IPS-20b (cell line): ENCODE data around the gene FAM222A.

ENCODE experiments used
- H3K27ac ChIP-seq: one replicate; pipeline ENCODE4 v1.5.1; 2013; ENCODE audit warnings: low read length
- H3K27me3 ChIP-seq: 2 replicates; pipeline ENCODE4 v1.6.1; 2013; ENCODE audit warnings: mild to moderate bottlenecking, low read length, inconsistent platforms; ENCODE audit not compliant: insufficient read depth
- H3K36me3 ChIP-seq: 2 replicates; pipeline ENCODE4 v1.6.1; 2013; ENCODE audit warnings: low read depth, mild to moderate bottlenecking, inconsistent platforms, low read length, moderate library complexity; ENCODE audit not compliant: insufficient read depth
- H3K4me1 ChIP-seq: 2 replicates; pipeline ENCODE4 v1.6.1; 2013; ENCODE audit warnings: mild to moderate bottlenecking, control low read depth, inconsistent platforms, low read length, moderate library complexity; ENCODE audit not compliant: insufficient read depth
- H3K4me3 ChIP-seq: 2 replicates; pipeline ENCODE4 v1.5.1; 2013; ENCODE audit warnings: mild to moderate bottlenecking, low read length, inconsistent platforms
- H3K9ac ChIP-seq: 2 replicates; pipeline ENCODE4 v1.6.1; 2013; ENCODE audit warnings: low read depth, mild to moderate bottlenecking, inconsistent platforms, low read length, moderate library complexity
- H3K9me3 ChIP-seq: 2 replicates; pipeline ENCODE4 v1.6.1; 2013; ENCODE audit warnings: mild to moderate bottlenecking, low read depth, low read length, inconsistent platforms; ENCODE audit not compliant: insufficient read depth

Gene FAM222A

DNA sequence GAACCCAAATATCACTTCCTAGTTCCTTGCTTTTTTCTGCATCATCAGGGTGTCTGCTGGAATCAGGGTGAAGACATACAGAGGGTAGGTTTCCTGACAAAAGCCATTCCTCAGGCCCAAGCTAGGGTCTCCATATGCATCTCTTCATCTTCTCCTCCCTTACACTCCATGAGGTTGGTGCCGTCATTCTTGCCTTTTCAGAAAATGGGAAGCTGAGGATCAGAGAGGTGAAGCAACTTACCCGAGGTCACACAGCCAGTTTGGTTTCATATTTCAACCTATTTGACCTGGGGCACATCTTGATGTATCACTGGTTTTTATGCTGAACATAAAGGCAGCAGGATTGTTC lies 7.3 kb upstream of the FAM222A start:
- H3K27me3 ChIP-seq: peaks cover 11% of the 10 kb centered on the region
- no peaks in the 10 kb centered on the region for H3K36me3 ChIP-seq
- H3K9ac ChIP-seq: no peak overlapping the region
- no peaks in the 10 kb centered on the region for H3K9me3 ChIP-seq
- no peak overlapping the region for H3K4me3 ChIP-seq
- H3K27ac ChIP-seq: no peak overlapping the region
- H3K4me1 ChIP-seq: no peaks in the 10 kb centered on the region

DNA sequence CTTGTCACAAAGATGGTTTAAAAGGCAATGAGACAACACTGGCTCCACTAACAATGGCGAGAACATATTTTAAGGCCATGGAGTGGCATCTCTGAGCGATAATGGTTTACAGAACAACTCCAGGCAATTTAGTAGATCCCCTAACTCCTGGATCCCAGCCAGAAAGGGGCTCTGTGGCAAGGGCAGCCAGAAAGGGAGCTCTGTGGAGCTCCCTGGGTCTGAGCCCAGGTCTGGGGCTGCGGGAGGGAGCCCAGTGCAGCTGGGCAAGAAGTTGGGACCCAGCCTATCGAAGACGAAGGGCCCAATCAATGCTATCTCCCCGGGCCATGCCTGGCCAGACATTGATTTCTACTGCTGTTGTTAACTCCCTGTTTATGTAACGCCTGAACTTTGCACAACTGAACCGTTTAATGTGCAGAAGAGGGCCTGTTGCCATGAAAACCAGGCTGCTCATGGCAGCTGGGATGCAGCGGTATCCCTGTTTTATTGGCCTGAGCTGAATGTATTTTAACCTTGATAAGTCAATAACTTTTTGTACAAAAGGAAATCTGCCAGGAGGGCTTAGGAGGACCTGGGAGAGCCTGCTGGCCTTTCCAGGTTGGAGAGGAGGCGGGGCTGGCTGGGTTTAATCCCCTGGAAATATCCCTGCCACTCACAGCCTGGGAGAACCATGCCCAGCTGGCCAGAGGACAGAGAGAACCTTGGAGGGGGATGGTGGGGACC lies 6.7 kb upstream of the FAM222A start:
- no peaks in the 10 kb centered on the region for H3K36me3 ChIP-seq
- no peak overlapping the region for H3K4me3 ChIP-seq
- H3K9ac ChIP-seq: no peak overlapping the region
- H3K27ac ChIP-seq: no peak overlapping the region
- no peaks in the 10 kb centered on the region for H3K9me3 ChIP-seq
- H3K27me3 ChIP-seq: peaks cover 17% of the 10 kb centered on the region
- no peaks in the 10 kb centered on the region for H3K4me1 ChIP-seq

DNA sequence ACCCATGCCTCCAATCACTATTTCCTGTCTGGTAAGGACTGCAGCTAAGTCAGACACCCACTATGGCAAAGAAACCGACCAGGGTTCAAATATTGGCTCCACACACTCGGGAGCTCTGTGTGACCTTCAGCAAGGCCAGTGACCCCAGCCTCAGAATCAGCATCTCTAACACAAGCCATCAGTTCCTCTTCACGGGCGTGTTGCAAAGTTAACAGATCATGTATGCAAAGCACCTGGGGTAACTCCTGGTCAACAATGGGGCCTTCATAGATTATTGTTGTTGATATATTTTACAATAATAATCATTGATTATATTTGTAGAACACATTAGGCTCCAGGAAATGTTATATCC lies 6.2 kb upstream of the FAM222A start:
- Histone ChIP-seq H3K4me3 (no peak overlapping the region), H3K9me3 (no peaks in the 10 kb centered on the region), H3K36me3 (no peaks in the 10 kb centered on the region), H3K27ac (no peak overlapping the region), H3K9ac (no peak overlapping the region), H3K4me1 (no peaks in the 10 kb centered on the region), H3K27me3 (peaks cover 22% of the 10 kb centered on the region)

DNA sequence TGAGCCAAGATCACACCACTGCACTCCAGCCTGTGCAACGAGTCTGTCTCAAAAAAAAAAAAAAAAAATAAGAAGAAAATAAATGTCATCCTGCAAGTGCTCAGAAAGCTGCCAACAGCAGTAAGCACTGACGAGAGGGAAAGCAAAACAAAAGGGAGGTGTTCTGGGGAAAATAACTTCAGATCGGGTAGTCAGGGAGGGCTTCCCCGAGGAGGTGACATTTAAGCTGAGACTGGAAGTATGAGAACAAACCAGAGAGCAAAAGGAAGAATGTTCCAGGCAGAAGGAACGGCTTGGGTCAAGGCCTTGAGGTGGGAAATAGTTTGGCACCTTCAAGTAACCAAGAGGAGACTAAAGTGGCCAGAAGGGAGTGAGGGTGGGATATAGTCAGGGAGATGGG lies 4.7 kb upstream of the FAM222A start:
- no peaks in the 10 kb centered on the region for H3K4me1 ChIP-seq
- no peaks in the 10 kb centered on the region for H3K9me3 ChIP-seq
- H3K27ac ChIP-seq: no peak overlapping the region
- H3K36me3 ChIP-seq: no peaks in the 10 kb centered on the region
- no peak overlapping the region for H3K9ac ChIP-seq
- peaks cover 30% of the 10 kb centered on the region for H3K27me3 ChIP-seq
- no peak overlapping the region for H3K4me3 ChIP-seq

DNA sequence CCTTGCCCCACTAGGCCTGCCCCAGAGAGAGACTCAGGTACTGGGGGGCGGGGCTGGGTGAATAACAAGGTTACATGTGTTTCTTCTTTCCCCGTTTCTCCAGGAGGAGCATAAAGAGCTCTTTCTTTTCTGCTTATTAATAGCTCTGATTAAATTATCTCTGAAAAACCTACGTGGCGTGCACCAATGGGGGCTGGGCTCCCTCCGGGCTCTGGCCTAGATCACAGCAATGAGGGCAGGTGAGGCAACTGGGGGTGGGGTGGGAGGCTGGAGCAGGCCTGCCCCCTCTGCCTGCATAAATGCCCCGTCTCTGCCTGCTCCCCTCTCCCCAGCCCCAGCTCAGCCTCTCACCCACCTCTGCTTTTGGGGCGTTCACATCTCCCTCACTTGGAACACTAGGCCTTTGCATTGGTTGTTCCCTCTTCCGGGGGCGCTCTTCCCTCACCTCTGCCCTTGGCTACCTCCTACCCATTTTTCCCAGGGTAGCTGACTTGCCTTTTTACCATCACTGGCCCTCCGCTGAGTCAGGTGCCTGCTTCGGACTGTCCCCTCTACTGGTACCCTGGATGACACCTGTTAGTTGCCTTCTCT lies 4.1 kb upstream of the FAM222A start:
- Histone ChIP-seq H3K9ac (no peak overlapping the region), H3K4me1 (no peaks in the 10 kb centered on the region), H3K4me3 (no peak overlapping the region), H3K27ac (no peak overlapping the region), H3K27me3 (peaks cover 30% of the 10 kb centered on the region), H3K36me3 (no peaks in the 10 kb centered on the region), H3K9me3 (no peaks in the 10 kb centered on the region)

DNA sequence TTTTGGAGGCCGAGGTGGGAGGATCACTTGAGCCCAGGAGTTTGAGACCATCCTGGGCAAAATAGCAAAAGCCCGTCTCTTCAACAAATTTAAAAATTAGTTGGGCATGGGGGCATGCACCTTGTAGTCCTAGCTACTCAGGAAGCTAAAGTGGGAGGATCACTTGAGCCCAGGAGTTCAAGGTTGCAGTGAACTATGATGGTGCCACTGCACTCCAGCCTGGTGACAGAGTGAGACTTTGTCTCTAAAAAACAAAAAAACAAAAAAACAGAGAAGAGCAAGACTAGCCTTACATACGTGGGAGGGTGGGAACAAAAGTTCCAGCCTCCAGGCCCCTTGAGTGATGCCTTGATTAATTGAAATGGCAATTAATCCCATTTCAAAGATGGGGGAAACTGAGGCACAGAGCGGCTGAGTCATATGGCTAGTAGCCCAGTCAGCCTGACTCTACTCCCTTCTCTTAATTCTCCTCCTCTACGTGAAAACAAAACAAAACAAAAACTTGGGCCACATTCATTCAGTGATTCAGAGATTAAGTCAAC lies 3.3 kb upstream of the FAM222A start:
- no peaks in the 10 kb centered on the region for H3K36me3 ChIP-seq
- H3K27me3 ChIP-seq: peaks cover 38% of the 10 kb centered on the region
- no peak overlapping the region for H3K9ac ChIP-seq
- H3K9me3 ChIP-seq: no peaks in the 10 kb centered on the region
- H3K4me1 ChIP-seq: no peaks in the 10 kb centered on the region
- no peak overlapping the region for H3K27ac ChIP-seq
- no peak overlapping the region for H3K4me3 ChIP-seq

DNA sequence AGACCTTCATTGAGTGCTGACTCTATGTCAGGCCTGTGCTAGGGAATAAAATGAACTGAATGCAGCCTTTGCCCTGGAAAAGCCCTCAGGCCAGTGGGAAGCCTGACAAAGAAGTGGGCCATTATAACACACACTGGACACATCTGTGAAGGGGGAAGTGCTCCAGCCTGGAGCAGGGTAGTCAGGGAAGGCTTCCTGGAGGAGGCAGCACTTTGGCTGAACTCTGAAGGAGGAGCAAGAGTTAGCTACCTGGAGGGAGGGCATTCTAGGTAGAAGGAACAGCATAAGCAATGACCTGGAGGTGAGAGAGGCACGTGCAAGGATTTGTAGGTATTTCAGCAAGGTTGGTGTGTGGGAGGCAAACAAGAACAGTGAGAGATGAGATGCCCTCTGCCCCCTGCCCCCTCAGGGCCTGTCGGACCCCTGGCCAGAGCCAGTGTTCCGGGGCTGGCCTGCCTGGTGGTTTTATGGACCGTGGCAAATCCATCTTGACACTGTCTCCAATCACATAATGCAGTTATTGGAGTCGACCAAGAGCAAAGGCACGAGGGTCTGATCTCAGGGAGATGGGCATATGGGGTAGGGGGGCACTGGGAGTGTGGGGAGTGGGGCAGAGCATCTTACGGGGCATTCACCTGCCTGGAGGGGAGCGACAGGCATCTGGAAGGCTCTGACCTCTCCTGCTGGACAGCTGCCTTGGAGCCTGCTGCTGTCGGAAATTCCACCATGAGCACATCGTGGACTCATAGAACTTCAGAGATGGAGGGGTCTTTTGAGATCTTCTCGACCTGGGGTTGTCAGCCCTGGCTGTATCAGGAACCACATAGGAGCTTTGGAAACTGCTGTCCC lies 2.7 kb upstream of the FAM222A start:
- Histone ChIP-seq H3K27me3 (peaks cover 45% of the 10 kb centered on the region), H3K9ac (no peak overlapping the region), H3K9me3 (no peaks in the 10 kb centered on the region), H3K4me3 (no peak overlapping the region), H3K27ac (no peak overlapping the region), H3K36me3 (no peaks in the 10 kb centered on the region), H3K4me1 (no peaks in the 10 kb centered on the region)

DNA sequence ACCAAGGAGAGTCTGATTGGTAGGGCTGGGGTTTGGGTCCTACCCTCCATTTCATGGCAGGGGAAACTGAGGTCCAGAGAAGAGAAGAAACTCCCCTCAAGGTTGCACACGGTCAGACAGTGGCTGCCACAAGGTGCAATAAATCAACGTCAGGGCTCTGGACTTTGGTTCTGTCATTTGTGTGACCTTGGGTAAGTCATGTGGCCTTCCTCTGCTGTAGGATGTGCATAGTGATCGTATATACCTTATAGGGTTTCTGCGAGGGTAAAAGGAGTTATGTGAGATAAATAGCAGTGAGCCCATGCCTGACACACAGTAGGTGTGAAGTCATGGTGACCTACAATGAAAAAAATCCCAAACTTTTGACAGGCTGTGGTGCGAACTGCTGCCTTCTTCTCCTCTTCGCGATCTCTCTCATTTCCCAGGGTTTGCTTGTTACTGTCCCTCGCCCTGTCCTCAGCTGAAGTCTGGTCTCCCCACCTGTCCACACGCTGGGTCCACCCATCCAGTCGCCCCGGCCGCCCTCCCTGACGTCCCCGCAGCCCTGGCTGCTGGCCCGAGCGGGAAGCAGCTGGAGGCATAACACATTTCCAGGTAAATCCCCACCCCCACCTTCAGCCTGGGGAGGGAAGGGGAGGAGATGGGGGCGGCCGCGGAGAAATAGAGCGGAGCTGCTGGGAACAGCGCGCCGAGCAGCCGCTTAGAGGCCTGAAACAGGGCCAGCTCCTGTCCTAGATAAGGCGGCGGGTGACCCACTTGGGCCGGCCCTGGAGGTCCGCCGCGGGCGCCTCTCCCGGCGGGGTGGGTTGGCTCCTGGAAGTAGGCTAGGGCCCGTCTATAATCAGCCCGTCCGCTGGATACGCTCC lies 1.8 kb upstream of the FAM222A start:
- Histone ChIP-seq H3K27ac (no peak overlapping the region), H3K27me3 (peaks cover 54% of the 10 kb centered on the region), H3K36me3 (no peaks in the 10 kb centered on the region), H3K9me3 (no peaks in the 10 kb centered on the region), H3K4me1 (no peaks in the 10 kb centered on the region), H3K9ac (no peak overlapping the region), H3K4me3 (no peak overlapping the region; the same call in 1 of the 2 replicates)

DNA sequence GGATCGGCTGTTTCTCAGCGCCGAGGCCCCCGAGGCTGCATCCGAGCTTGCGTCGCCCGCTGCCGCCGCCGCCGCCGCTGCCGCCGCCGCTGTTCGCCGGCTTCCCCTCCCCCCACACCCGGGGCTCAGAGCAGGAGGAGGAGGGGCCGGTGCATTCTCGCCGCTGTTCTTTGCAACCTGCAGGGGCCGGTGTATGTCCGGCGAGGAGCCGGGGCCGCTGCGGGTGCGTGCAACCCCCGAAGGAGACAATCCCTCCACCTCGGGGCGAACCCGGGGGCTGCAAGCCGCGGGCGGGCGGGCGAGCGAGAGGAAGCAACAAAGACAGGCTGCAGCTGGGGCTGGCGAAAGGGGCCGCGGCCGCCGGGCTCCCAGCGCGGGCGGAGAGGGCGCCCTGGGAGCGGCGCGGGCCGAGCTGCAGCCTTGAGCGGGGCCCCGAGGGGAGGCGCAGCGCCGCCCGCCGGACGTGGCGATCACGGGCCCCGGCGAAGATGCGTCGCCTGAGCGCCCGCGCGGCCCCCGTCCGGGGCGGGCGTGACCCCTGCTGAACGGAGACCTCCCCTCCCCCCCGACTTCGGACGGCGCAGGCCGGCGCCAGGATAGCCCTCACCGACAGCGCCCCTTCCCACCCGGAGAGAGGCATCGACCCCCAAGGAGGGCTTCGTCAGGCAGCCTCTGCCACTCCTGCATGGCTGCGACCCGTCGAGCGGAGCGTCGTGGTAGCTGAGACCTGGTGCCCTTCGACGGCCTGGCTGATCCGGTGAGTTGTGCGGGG lies 702 bp downstream of the FAM222A start:
- Histone ChIP-seq H3K9ac (no peak overlapping the region; the same call in 1 of the 2 replicates), H3K27me3 (peaks cover 75% of the 10 kb centered on the region), H3K4me1 (peaks cover 4% of the 10 kb centered on the region; the same call in 1 of the 2 replicates), H3K27ac (no peak overlapping the region), H3K36me3 (no peaks in the 10 kb centered on the region), H3K9me3 (no peaks in the 10 kb centered on the region), H3K4me3 (peak overlapping the region; percentile 60; the same call in 1 of the 2 replicates)

DNA sequence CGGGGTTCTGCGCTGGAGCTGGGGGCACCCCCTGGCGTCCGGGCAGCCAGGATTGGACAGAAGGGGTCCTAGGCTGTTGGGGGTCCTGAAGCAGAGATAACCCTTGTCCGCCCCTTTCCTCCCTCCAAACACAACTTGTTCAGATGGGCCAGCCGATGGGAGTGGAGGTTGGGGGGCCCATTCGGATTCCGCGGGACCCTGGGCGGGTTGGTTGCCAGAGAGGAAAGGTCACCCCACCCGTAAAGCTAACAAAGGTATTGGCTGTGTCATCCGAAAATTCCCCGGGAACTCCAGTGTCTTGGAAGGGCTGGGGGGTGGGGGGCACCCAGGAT lies 1.3 kb downstream of the FAM222A start:
- Histone ChIP-seq H3K36me3 (no peaks in the 10 kb centered on the region), H3K9ac (no peak overlapping the region; the same call in 1 of the 2 replicates), H3K9me3 (no peaks in the 10 kb centered on the region), H3K4me3 (peak overlapping the region; percentile 60; the same call in 1 of the 2 replicates), H3K27ac (no peak overlapping the region), H3K4me1 (peaks cover 8% of the 10 kb centered on the region; the same call in 1 of the 2 replicates), H3K27me3 (peaks cover 80% of the 10 kb centered on the region)
